Naive thymus-derived CD4-positive, alpha-beta T cell (primary cell): ENCODE data around the gene IGFALS. TPM values are rescaled to one million over a fixed set of nuclear protein-coding genes. Genes with fewer than 3 reads are reported as not detected.

Source experiments
- ATAC-seq: fragments of 150-1000 bp; cut with Tn5 transposase; 2 replicates; pipeline ENCODE4 v1.10.0; 2021; ENCODE audit warnings: mild to moderate bottlenecking, moderate library complexity
- CTCF ChIA-PET: fragments of 350-600 bp; sonication (Branson Sonifier 250); formaldehyde crosslinking; loops from one replicate; lab custom pipeline; 2021; ENCODE audit warnings: antibody characterized with exemption; lab: Charles Lee
- POLR2A ChIA-PET: fragments of 350-600 bp; sonication (Branson Sonifier 250); formaldehyde crosslinking; loops from one replicate; lab custom pipeline; 2021; ENCODE audit warnings: antibody characterized with exemption, inconsistent platforms; lab: Charles Lee
- DNase-seq, 9 donors: peaks; one replicate each; pipeline versions ENCODE4 v3.0.0 to v3.0.0-alpha.2; 2020 to 2022; ENCODE audit warnings: mixed read lengths in 1 of 9
- H3K27ac ChIP-seq: one replicate; pipeline ENCODE4 v1.7.0; 2013; ENCODE audit warnings: mild to moderate bottlenecking, low read depth, low read length, moderate library complexity
- H3K27me3 ChIP-seq, 2 donors: one replicate each; pipeline ENCODE4 v1.7.0; 2013; ENCODE audit warnings: low read length in 2 of 2, mild to moderate bottlenecking in 2 of 2, moderate library complexity in 2 of 2; ENCODE audit not compliant: control insufficient read depth in 2 of 2, insufficient read depth in 2 of 2
- H3K36me3 ChIP-seq, 3 experiments: 1 replicate in 2 of 3; 2 replicates in 1 of 3; pipeline ENCODE4 v1.7.0; 2013; ENCODE audit warnings: low read length in 3 of 3, mild to moderate bottlenecking in 3 of 3, moderate library complexity in 1 of 3; ENCODE audit not compliant: insufficient read depth in 3 of 3, control insufficient read depth in 2 of 3
- H3K4me1 ChIP-seq, 2 donors: one replicate each; pipeline ENCODE4 v1.7.0; 2013; ENCODE audit warnings: low read length in 2 of 2, mild to moderate bottlenecking in 2 of 2, moderate library complexity in 1 of 2; ENCODE audit not compliant: control insufficient read depth in 2 of 2, insufficient read depth in 2 of 2
- H3K4me3 ChIP-seq: 2 replicates; pipeline ENCODE4 v1.7.0; 2013; ENCODE audit warnings: mild to moderate bottlenecking, low read length
- H3K9me3 ChIP-seq, 3 experiments: 1 replicate in 2 of 3; 2 replicates in 1 of 3; pipeline ENCODE4 v1.7.0; 2013; ENCODE audit warnings: low read length in 3 of 3; ENCODE audit not compliant: control insufficient read depth in 2 of 3
- H3K27ac Mint-ChIP-seq, 9 donors: one replicate each; pipeline ENCODE4 v1.8.0; 2020 to 2022; ENCODE audit warnings: mixed read lengths in 9 of 9, mild to moderate bottlenecking in 8 of 9, moderate library complexity in 5 of 9, inconsistent platforms in 2 of 9
- H3K27me3 Mint-ChIP-seq, 5 donors: one replicate each; pipeline ENCODE4 v1.8.0; 2021 to 2022; ENCODE audit warnings: mixed read lengths in 5 of 5, mild to moderate bottlenecking in 1 of 5
- H3K36me3 Mint-ChIP-seq, 5 donors: one replicate each; pipeline ENCODE4 v1.8.0; 2020 to 2022; ENCODE audit warnings: mixed read lengths in 5 of 5, mild to moderate bottlenecking in 3 of 5, inconsistent platforms in 1 of 5
- H3K4me1 Mint-ChIP-seq, 7 donors: one replicate each; pipeline ENCODE4 v1.8.0; 2020 to 2022; ENCODE audit warnings: mixed read lengths in 7 of 7, mild to moderate bottlenecking in 3 of 7, inconsistent platforms in 1 of 7
- H3K4me3 Mint-ChIP-seq, 10 donors: one replicate each; pipeline ENCODE4 v1.8.0; 2020 to 2022; ENCODE audit warnings: mild to moderate bottlenecking in 10 of 10, mixed read lengths in 10 of 10, moderate library complexity in 6 of 10, inconsistent platforms in 2 of 10
- H3K9me3 Mint-ChIP-seq, 11 donors: one replicate each; pipeline ENCODE4 v1.8.0; 2020 to 2022; ENCODE audit warnings: mixed read lengths in 11 of 11, mild to moderate bottlenecking in 4 of 11, inconsistent platforms in 1 of 11, moderate library complexity in 1 of 11
- intact Hi-C, 2 donors: fragments of 100-400 bp; cut with micrococcal nuclease; formaldehyde crosslinking; loops; one replicate each; pipeline ENCODE4 v1.15.1; 2023
- polyA plus RNA-seq, 2 donors: library from polyadenylated mRNA; unstranded; fragments of 300-500 nt; fragmentation: Illumina TruSeq; gene quantifications; one replicate each; pipeline ENCODE4 v1.2.3, GENCODE V29; 2021
- total RNA-seq, 6 experiments: library from RNA in 5 of 6; stranded (reverse) in 5 of 6; gene quantifications; 1 replicate in 5 of 6; 2 replicates in 1 of 6; pipeline ENCODE4 v1.2.3 and lab custom pipeline; 2021 to 2026

The IGFALS gene
- total and polyA plus RNA-seq, 7 experiments from 2014 or later = 0.19 to 1.5 (median 0.74) TPM; not detected in 1

DNA sequence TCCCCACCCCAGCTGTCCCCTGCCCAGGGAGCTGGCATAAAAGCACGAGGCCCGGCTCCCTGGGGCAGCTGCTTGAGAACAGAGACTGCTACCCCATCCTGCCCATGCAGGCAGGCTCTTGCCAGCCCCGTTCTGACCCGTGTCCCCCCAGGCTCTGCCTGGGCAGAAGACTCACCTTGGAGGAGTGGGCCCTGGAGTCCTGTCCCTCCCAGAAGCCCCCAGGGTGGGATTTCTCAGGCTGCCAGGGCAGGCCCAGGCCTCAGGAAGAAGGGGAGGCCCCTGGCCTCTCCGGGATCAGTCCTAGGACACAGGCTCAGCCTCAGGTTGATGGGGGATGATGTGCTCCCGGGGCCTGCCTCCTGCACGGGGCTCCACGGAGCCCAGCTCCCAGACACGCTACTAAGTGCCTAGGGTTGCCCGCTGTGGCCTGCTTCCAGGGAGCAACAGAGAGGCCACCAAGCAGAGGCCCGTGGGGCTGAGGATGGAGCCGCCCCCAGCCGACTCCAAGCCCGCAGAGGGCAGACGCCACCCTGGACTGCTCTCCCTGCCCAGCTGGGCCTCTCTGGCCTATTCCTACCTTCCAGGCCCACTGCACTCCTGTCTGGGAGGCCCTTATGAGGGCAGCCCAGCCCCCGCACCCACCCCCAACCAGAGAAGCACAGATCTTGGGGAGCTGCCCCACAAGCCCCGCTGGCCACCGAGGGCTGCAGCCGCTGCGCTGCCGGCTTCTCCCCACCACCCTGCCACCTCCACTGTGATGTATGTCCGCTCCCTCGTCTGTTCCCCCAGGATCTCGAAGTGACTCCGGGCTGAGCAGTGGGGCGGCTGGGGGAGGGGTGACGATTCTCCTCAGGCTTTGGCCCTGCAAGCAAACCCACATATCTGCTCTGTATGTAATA is 23.9 kb downstream of the IGFALS start:
- Mint-ChIP-seq H3K27me3 (peaks cover 0 to 2% (median 0%) of the 10 kb centered on the region in 5 donors), H3K4me1 (peaks cover 8 to 20% (median 13%) of the 10 kb centered on the region in 7 donors), H3K4me3 (peak overlapping the region; percentile 37 to 98 (median 80)), H3K27ac (peak overlapping the region in 7 of 9 donors; percentile 21 to 83 (median 70)), H3K36me3 (peaks cover 0 to 9% (median 0%) of the 10 kb centered on the region in 5 donors), H3K9me3 (peaks cover 0 to 3% (median 0%) of the 10 kb centered on the region in 11 donors)
- ATAC-seq (no peak), DNase-seq (no peak)
- intact Hi-C loops = loop anchor here (2.0 to 10.0 kb wide), 4 partner anchors 237 to 498 kb away; partner anchors contain the start of genes RNPS1 (in 1 of the 2), TMEM204 (in 1 of the 2) and UBE2I (in 1 of the 2)
- CTCF ChIA-PET = interaction anchor here (0.7 to 3.3 kb wide), 3 partner anchors 13 to 71 kb away, joined by 3 to 13 read pairs (median 3); partner anchors contain the start of genes NUBP2 and SPSB3
- no peaks in the 10 kb centered on the region for H3K9me3 ChIP-seq
- no peaks in the 10 kb centered on the region for H3K27me3 ChIP-seq
- no peak overlapping the region for H3K4me3 ChIP-seq
- peaks cover 13 to 21% of the 10 kb centered on the region in 2 donors for H3K4me1 ChIP-seq
- peaks cover 0 to 50% (median 0%) of the 10 kb centered on the region in 3 experiments for H3K36me3 ChIP-seq
- POLR2A ChIA-PET = interaction anchor here (1.4 to 7.9 kb wide), 2 partner anchors 8 to 12 kb away, joined by 5 to 93 read pairs; partner anchors contain the start of genes NUBP2 and SPSB3
- H3K27ac ChIP-seq = peak overlapping the region; percentile 85

DNA sequence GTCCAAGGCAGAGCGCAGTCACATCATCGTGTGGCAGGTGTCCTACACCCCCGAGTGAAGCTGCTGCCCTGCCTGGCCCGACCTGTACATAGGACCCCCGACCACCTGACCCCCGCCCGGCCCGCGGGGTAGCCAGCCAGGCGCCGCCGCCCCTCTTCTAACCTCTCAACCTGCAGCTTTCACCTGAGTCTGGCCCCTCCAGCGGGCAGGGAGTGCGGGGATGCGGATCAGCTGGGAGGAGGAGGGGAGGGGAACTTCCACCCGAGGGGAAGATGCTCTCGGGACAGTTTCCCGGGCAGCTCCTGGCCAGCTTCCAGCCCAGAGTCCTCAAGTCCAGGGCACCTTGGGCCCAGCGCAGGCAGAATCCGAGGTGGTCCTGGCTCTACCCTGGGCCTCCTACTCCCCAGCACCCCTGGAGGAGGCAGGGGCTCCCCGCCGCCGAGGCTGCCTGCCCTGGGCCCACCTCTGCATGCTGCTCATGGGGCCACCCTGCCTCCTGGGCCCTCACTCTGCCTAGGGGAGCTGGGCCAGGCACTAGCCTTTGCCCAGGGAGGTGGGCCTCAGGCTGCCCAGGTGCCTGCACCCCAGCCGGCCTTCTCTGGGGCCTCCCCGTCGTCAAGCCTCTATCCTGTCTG is 24.6 kb downstream of the IGFALS start:
- Mint-ChIP-seq H3K9me3 (peaks cover 0 to 3% (median 0%) of the 10 kb centered on the region in 11 donors), H3K4me3 (peak overlapping the region in 1 of 10 donors; percentile 21), H3K4me1 (peaks cover 8 to 18% (median 13%) of the 10 kb centered on the region in 7 donors), H3K27me3 (peaks cover 0 to 2% (median 0%) of the 10 kb centered on the region in 5 donors), H3K27ac (peak overlapping the region in 1 of 9 donors; percentile 33), H3K36me3 (peaks cover 0 to 9% (median 0%) of the 10 kb centered on the region in 5 donors)
- Histone ChIP-seq H3K27me3 (no peaks in the 10 kb centered on the region), H3K27ac (no peak overlapping the region), H3K4me3 (no peak overlapping the region), H3K4me1 (peaks cover 5 to 14% of the 10 kb centered on the region in 2 donors), H3K36me3 (peaks cover 0 to 57% (median 0%) of the 10 kb centered on the region in 3 experiments), H3K9me3 (no peaks in the 10 kb centered on the region)
- intact Hi-C loops = no loop called here
- ChIA-PET POLR2A (interaction anchor here (1.4 to 7.9 kb wide), 2 partner anchors 9 to 13 kb away, joined by 5 to 93 read pairs; partner anchors contain the start of genes NUBP2 and SPSB3), CTCF (no interaction called here)
- no peak for DNase-seq
- ATAC-seq = no peak

DNA sequence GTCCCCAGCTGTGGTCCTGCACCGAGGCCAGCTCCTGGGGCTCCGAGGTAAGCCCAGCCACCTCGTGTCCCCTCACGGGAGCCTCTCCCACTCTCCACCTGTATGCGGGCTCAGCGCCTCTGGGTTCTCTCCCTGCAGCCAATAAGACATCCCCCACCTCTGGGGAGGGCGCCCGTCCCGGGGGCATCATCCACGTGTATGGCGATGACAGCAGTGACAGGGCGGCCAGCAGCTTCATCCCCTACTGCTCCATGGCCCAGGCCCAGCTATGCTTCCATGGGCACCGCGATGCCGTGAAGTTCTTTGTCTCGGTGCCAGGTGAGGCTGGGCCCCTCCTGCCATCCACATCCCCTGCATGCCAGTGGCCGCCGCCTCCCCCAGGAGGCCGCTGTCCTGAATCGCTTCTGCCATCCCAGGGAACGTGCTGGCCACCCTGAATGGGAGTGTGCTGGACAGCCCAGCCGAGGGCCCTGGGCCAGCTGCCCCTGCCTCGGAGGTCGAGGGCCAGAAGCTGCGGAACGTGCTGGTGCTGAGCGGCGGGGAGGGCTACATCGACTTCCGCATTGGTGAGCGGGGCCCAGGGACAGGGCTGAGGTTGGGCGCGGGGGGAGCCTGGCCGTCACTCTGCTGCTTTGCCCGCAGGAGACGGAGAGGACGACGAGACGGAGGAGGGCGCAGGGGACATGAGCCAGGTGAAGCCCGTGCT is 25.3 kb downstream of the IGFALS start:
- H3K4me1 Mint-ChIP-seq = peaks cover 8 to 16% (median 12%) of the 10 kb centered on the region in 7 donors
- ChIA-PET CTCF (no interaction called here), POLR2A (interaction anchor here (1.4 to 7.9 kb wide), 2 partner anchors 9 to 13 kb away, joined by 5 to 93 read pairs; partner anchors contain the start of genes NUBP2 and SPSB3)
- Histone ChIP-seq H3K27me3 (no peaks in the 10 kb centered on the region), H3K27ac (no peak overlapping the region), H3K4me1 (peaks cover 3 to 11% of the 10 kb centered on the region in 2 donors), H3K4me3 (no peak overlapping the region), H3K36me3 (peaks cover 0 to 57% (median 0%) of the 10 kb centered on the region in 3 experiments), H3K9me3 (no peaks in the 10 kb centered on the region)
- intact Hi-C loops = no loop called here
- peaks cover 0 to 9% (median 0%) of the 10 kb centered on the region in 5 donors for H3K36me3 Mint-ChIP-seq
- no peak overlapping the region for H3K4me3 Mint-ChIP-seq
- peaks cover 0 to 2% (median 0%) of the 10 kb centered on the region in 5 donors for H3K27me3 Mint-ChIP-seq
- H3K9me3 Mint-ChIP-seq = peaks cover 0 to 3% (median 0%) of the 10 kb centered on the region in 11 donors
- ATAC-seq (no peak), DNase-seq (peak in 1 of 9 donors; percentile 12)
- peak overlapping the region in 2 of 9 donors; percentile 54 to 71 for H3K27ac Mint-ChIP-seq

DNA sequence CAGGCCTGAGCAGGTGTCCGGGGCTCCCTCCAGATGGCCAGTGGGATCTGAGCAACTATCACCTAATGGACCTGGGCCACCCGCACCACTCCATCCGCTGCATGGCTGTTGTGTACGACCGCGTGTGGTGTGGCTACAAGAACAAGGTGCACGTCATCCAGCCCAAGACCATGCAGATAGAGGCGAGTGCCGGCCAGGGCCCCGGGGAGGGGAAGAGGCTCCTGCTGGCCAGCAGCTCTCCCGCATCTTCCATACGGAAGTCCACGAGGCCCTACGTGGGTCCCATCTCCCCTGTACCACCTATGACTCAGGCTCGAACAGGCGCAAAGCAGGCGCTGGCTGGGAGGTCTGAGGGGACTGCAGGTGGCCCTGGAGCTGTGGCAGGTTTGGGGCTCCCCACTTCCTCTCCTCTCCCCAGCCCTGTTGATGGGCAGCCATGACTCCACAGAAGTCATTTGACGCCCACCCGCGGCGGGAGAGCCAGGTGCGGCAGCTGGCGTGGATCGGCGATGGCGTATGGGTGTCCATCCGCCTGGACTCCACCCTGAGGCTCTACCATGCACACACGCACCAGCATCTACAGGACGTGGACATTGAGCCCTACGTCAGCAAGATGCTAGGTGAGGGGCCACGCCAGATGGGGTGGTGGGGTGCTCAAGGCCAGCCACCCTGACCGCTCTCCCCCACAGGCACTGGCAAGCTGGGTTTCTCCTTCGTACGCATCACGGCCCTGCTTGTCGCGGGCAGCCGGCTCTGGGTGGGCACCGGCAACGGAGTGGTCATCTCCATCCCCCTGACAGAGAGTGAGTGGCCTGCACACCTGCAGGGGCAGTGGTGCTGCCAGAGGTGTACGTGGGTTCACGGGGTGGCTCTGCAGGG is 26.1 kb downstream of the IGFALS start:
- Histone ChIP-seq H3K4me3 (no peak overlapping the region), H3K27ac (no peak overlapping the region), H3K36me3 (peaks cover 0 to 60% (median 0%) of the 10 kb centered on the region in 3 experiments), H3K27me3 (no peaks in the 10 kb centered on the region), H3K4me1 (peaks cover 3 to 11% of the 10 kb centered on the region in 2 donors), H3K9me3 (no peaks in the 10 kb centered on the region)
- Mint-ChIP-seq H3K9me3 (peaks cover 0 to 3% (median 0%) of the 10 kb centered on the region in 11 donors), H3K27ac (peak overlapping the region in 1 of 9 donors; percentile 25), H3K4me3 (no peak overlapping the region), H3K36me3 (peaks cover 0 to 8% (median 0%) of the 10 kb centered on the region in 5 donors), H3K27me3 (peaks cover 0 to 2% (median 0%) of the 10 kb centered on the region in 5 donors), H3K4me1 (peaks cover 7 to 14% (median 12%) of the 10 kb centered on the region in 7 donors)
- ATAC-seq (no peak), DNase-seq (no peak)
- ChIA-PET CTCF (no interaction called here), POLR2A (interaction anchor here (0.6 to 7.9 kb wide), 2 partner anchors 14 to 117 kb away, joined by 3 to 93 read pairs; partner anchors contain the start of genes NUBP2 and SPSB3)
- intact Hi-C loops = no loop called here

DNA sequence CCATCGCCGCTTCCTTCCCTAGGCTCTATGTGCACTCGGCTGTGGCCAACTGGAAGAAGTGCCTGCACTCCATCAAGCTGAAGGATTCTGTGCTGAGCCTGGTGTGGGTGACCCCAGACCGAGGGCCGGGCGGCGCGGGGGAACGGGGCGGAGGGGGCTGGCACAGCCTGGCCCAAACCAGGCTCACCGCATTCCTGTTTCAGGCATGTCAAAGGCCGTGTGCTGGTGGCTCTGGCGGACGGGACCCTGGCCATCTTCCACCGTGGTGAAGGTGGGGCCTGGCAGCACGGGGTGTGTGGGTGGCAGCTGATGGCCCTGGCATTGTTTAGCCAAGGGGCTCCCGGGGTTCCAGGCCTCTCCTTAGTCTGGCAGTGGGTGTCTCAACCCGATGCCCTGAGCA is 26.8 kb downstream of the IGFALS start:
- CTCF ChIA-PET = no interaction called here
- intact Hi-C loops = no loop called here
- Mint-ChIP-seq H3K36me3 (peaks cover 0 to 2% (median 0%) of the 10 kb centered on the region in 5 donors), H3K4me3 (no peak overlapping the region), H3K4me1 (peaks cover under 1 to 8% (median 5%) of the 10 kb centered on the region in 7 donors), H3K27ac (no peak overlapping the region), H3K27me3 (no peaks in the 10 kb centered on the region), H3K9me3 (no peaks in the 10 kb centered on the region)
- Histone ChIP-seq H3K27me3 (no peaks in the 10 kb centered on the region), H3K9me3 (no peaks in the 10 kb centered on the region), H3K27ac (no peak overlapping the region), H3K4me1 (peaks cover 3 to 6% of the 10 kb centered on the region in 2 donors), H3K4me3 (no peak overlapping the region), H3K36me3 (peaks cover 0 to 67% (median 0%) of the 10 kb centered on the region in 3 experiments)
- POLR2A ChIA-PET = no interaction called here
- DNase-seq (no peak), ATAC-seq (no peak)
